ENCODE data around the gene PLET1.

DNA sequence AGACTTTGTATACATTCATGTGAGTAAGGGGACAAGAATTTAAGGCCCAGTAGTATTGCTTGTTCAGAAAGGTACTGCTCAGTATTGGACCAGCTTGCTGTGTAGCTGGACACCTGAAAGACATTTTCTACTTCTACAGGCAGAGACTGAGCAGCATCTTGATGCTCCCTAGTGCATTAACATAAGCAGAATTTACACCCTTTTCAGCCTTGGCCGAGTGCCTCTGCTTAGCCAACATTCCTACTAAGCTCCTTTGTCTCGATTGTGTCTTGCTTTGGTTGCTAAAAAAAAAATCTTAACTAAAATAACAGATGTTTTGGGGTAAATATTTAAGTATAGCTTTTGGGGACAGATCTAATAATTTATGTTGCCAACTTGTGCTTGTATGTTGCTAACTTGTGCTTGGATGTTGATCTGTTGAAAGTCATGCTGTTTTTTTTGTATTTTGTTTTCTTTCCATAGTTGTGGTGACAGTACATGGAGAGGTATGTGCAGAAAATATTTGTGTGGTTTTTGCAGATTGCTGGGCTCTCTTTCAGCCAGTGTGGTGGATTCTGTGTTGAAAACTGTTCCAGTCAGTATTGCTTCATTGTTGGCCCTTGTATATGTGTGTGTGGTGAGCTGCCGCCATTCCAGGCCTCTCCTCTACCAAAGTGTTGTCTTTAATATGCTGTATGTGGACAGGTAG lies 30.8 kb downstream of the PLET1 start:
- no peak for TF ChIP-seq EZH2phosphoT487 (IDR thresholded peaks at IDR 0.05; ENCODE audit: low read depth)
- TF ChIP-seq, protein P1, sequence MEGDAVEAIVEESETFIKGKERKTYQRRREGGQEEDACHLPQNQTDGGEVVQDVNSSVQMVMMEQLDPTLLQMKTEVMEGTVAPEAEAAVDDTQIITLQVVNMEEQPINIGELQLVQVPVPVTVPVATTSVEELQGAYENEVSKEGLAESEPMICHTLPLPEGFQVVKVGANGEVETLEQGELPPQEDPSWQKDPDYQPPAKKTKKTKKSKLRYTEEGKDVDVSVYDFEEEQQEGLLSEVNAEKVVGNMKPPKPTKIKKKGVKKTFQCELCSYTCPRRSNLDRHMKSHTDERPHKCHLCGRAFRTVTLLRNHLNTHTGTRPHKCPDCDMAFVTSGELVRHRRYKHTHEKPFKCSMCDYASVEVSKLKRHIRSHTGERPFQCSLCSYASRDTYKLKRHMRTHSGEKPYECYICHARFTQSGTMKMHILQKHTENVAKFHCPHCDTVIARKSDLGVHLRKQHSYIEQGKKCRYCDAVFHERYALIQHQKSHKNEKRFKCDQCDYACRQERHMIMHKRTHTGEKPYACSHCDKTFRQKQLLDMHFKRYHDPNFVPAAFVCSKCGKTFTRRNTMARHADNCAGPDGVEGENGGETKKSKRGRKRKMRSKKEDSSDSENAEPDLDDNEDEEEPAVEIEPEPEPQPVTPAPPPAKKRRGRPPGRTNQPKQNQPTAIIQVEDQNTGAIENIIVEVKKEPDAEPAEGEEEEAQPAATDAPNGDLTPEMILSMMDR (IDR thresholded peaks at IDR 0.05; ENCODE audit: low read depth, low read length): no peak
